MCF 10A (cell line): ENCODE measurements around the gene RNF20. TPM values are rescaled to one million over a fixed set of nuclear protein-coding genes. Genes with fewer than 3 reads are reported as not detected.

Experiments
- Bru-seq: library from RNA; stranded (reverse); fragments of 400-500 nt; gene quantifications from one replicate; lab custom pipeline; 2021; lab: Mats Ljungman, UMichigan
- BruChase-seq, 2 experiments: library from RNA; stranded (reverse); fragments of 400-500 nt; gene quantifications; one replicate each; lab custom pipeline; 2021; lab: Mats Ljungman, UMichigan
- BruUV-seq: library from RNA; stranded (reverse); fragments of 400-500 nt; replicated peaks from 2 replicates; lab custom pipeline; 2021; lab: Mats Ljungman, UMichigan
- CTCF ChIA-PET: fragments of 300-600 bp; sonication (Branson Sonifier 250); formaldehyde crosslinking; extraction: SDS; loops from one replicate; lab custom pipeline; 2021; ENCODE audit warnings: antibody characterized with exemption, inconsistent platforms; lab: Yijun Ruan, JAX
- POLR2A ChIA-PET: fragments of 300-600, 350-650 bp; sonication (Branson Sonifier 250); formaldehyde crosslinking; extraction: SDS; loops from one replicate; lab custom pipeline; 2020; ENCODE audit warnings: antibody characterized with exemption, inconsistent platforms; lab: Yijun Ruan, JAX
- DNase-seq: peaks from one replicate; pipeline ENCODE4 v3.0.0-alpha.2; 2018; ENCODE audit not compliant: unreplicated experiment
- H3K27ac Mint-ChIP-seq: one replicate; pipeline ENCODE4 v1.8.0; 2022; ENCODE audit warnings: mild to moderate bottlenecking, low read depth, mixed read lengths; ENCODE audit not compliant: unreplicated experiment
- H3K27me3 Mint-ChIP-seq: one replicate; pipeline ENCODE4 v1.8.0; 2022; ENCODE audit warnings: mixed read lengths; ENCODE audit not compliant: insufficient read depth, unreplicated experiment
- H3K36me3 Mint-ChIP-seq: one replicate; pipeline ENCODE4 v1.8.0; 2022; ENCODE audit warnings: mild to moderate bottlenecking, moderate library complexity, mixed read lengths; ENCODE audit not compliant: insufficient read depth, unreplicated experiment
- H3K4me1 Mint-ChIP-seq: one replicate; pipeline ENCODE4 v1.8.0; 2022; ENCODE audit warnings: mixed read lengths; ENCODE audit not compliant: insufficient read depth, unreplicated experiment
- H3K4me3 Mint-ChIP-seq: one replicate; pipeline ENCODE4 v1.8.0; 2022; ENCODE audit warnings: mild to moderate bottlenecking, moderate library complexity, mixed read lengths; ENCODE audit not compliant: unreplicated experiment
- H3K9me3 Mint-ChIP-seq: one replicate; pipeline ENCODE4 v1.8.0; 2022; ENCODE audit warnings: mixed read lengths; ENCODE audit not compliant: unreplicated experiment
- CTCF ChIP-seq: fragments of 200-600 bp; IDR thresholded peaks from one replicate; pipeline ENCODE4 v1.8.0; 2022; ENCODE audit warnings: antibody characterized with exemption, mild to moderate bottlenecking; ENCODE audit not compliant: unreplicated experiment
- intact Hi-C: fragments of 100-400 bp; cut with micrococcal nuclease; formaldehyde crosslinking; loops from 2 replicates; pipeline ENCODE4 v1.14.1; 2022
- long read RNA-seq: library from polyadenylated mRNA; stranded (forward); transcript quantifications from one replicate; pipeline ENCODE4 v2.0.0, GENCODE V29; 2022
- total RNA-seq: library from RNA; stranded (reverse); gene quantifications from 2 replicates; pipeline ENCODE4 v1.2.3, GENCODE V29; 2022

The RNF20 gene
- total RNA-seq, result 38.4 and 41.6 TPM in 2 replicates
- percentile 84 among the genes with signal in this experiment for Bru-seq, nascent RNA
- BruChase-seq, experiment 1, labeled RNA remaining after a 6-hour chase, result percentile 88 among the genes with signal in this experiment
- BruChase-seq, experiment 2, labeled RNA remaining after a 2-hour chase, result percentile 78 among the genes with signal in this experiment
- long read RNA-seq, transcript RNF20-202 (20 exons, 3,940 nt), result major isoform, 38 of 63 reads
- long read RNA-seq, partial matches to known transcripts, result 12 of 63 reads
- long read RNA-seq, other reads (novel, unspliced or antisense), result 13 of 63 reads

GRCh38 chr9:101533334-101534204, at the start of gene RNF20:
RNF20 (plus strand) TSS chr9:101533853; CDS start chr9:101535424, 1,571 bp downstream.
- DNase-seq, result peak; percentile 99

GRCh38 chr9:101484046-101484445, 49.6 kb upstream of the RNF20 start:
- no peaks in the 10 kb centered on the region for H3K27me3 Mint-ChIP-seq
- DNase-seq, result no peak
- BruUV-seq, result no TSS peak
- H3K9me3 Mint-ChIP-seq, result no peaks in the 10 kb centered on the region
- peaks cover 52% of the 10 kb centered on the region for H3K4me1 Mint-ChIP-seq
- ChIA-PET CTCF (interaction anchor here (0.7 to 15.0 kb wide), 4 partner anchors 19 to 96 kb away, joined by 3 to 173 read pairs (median 4); no protein-coding TSS in a partner anchor), POLR2A (interaction anchor here (0.8 to 7.7 kb wide), 6 partner anchors 16 to 55 kb away, joined by 4 to 92 read pairs (median 5); no protein-coding TSS in a partner anchor)
- no peak for TF ChIP-seq CTCF
- no peak overlapping the region for H3K4me3 Mint-ChIP-seq
- no peak overlapping the region for H3K27ac Mint-ChIP-seq
- H3K36me3 Mint-ChIP-seq, result no peaks in the 10 kb centered on the region
- intact Hi-C loops, result no loop called here

More at GRCh38 chr9:101533334-101534204, at the start of gene RNF20:
- H3K27ac Mint-ChIP-seq, result peak within 1 kb of the TSS; percentile 99
- H3K36me3 Mint-ChIP-seq, result no peaks in the 10 kb centered on the region
- ChIA-PET POLR2A (interaction anchor here (0.5 to 3.6 kb wide), 20 partner anchors 11 to 1034 kb away, joined by 3 to 29 read pairs (median 6); partner anchors contain the start of genes MRPL50 and ZNF189), CTCF (interaction anchor here (1.0 to 26.6 kb wide), 10 partner anchors 16 to 87 kb away, joined by 3 to 751 read pairs (median 4); a partner anchor contains a TSS)
- BruUV-seq, result no TSS peak
- no peak for TF ChIP-seq CTCF
- H3K4me3 Mint-ChIP-seq, result peak within 1 kb of the TSS; percentile 86
- intact Hi-C loops, result no loop called here
- no peaks in the 10 kb centered on the region for H3K9me3 Mint-ChIP-seq
- peaks cover 14% of the 10 kb centered on the region for H3K4me1 Mint-ChIP-seq
- H3K27me3 Mint-ChIP-seq, result no peaks in the 10 kb centered on the region

GRCh38 chr9:101485924-101486692, 47.5 kb upstream of the RNF20 start:
- intact Hi-C loops, result no loop called here
- DNase-seq, result peak; percentile 43
- POLR2A ChIA-PET, result interaction anchor here (0.6 to 3.1 kb wide), 14 partner anchors 9 to 1388 kb away, joined by 3 to 37 read pairs (median 8); partner anchors contain the start of genes MRPL50, MSANTD3, RNF20 and ZNF189
- TSS peak; percentile 52 for BruUV-seq
- Mint-ChIP-seq H3K4me1 (peaks cover 33% of the 10 kb centered on the region), H3K27me3 (no peaks in the 10 kb centered on the region), H3K9me3 (no peaks in the 10 kb centered on the region), H3K36me3 (no peaks in the 10 kb centered on the region), H3K27ac (peak overlapping the region; percentile 92), H3K4me3 (peak overlapping the region; percentile 82)
- CTCF ChIA-PET, result interaction anchor here (0.5 to 3.4 kb wide), 13 partner anchors 12 to 1470 kb away, joined by 3 to 42 read pairs (median 5); no protein-coding TSS in a partner anchor
- TF ChIP-seq CTCF, result no peak
